SU-DHL-6 (cell line): Measurements from ENCODE around the gene IGF1.

ENCODE experiments used
- EZH2phosphoT487 ChIP-seq: fragments of 200-600 bp; sonication (generic), shearing (Covaris generic); conservative IDR thresholded peaks from 2 replicates; pipeline ENCODE4 v1.6.1; 2018; ENCODE audit warnings: mild to moderate bottlenecking, antibody characterized with exemption, low read length, moderate library complexity, mixed read lengths
- TF ChIP-seq, protein P1 (sequence below): fragments of 200-600 bp; sonication (generic); IDR thresholded peaks from one replicate; pipeline ENCODE4 v1.5.1; 2017; ENCODE audit warnings: antibody characterized with exemption, mild to moderate bottlenecking, low read length, moderate library complexity; ENCODE audit not compliant: insufficient read depth, poor library complexity, severe bottlenecking

DNA sequence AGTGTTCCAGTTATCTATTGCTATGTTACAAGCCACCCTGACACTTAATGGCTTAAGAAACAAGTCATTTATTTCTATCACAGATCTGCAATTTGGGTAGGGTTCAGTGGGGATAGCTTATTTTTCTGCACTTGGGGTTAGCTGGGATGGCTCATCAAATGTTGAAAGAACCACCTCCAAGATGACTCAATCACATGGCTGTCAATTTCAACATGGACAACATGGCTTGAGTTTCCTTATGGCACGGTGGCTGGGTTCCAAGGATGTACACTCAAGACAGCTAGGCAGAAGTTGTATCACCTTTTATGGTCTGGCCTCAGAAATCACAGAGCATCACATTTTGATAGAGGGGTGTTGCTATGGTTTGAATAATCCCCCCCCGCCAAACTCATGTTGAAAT, 24.5 kb upstream of the IGF1 start:
- TF ChIP-seq, protein P1, sequence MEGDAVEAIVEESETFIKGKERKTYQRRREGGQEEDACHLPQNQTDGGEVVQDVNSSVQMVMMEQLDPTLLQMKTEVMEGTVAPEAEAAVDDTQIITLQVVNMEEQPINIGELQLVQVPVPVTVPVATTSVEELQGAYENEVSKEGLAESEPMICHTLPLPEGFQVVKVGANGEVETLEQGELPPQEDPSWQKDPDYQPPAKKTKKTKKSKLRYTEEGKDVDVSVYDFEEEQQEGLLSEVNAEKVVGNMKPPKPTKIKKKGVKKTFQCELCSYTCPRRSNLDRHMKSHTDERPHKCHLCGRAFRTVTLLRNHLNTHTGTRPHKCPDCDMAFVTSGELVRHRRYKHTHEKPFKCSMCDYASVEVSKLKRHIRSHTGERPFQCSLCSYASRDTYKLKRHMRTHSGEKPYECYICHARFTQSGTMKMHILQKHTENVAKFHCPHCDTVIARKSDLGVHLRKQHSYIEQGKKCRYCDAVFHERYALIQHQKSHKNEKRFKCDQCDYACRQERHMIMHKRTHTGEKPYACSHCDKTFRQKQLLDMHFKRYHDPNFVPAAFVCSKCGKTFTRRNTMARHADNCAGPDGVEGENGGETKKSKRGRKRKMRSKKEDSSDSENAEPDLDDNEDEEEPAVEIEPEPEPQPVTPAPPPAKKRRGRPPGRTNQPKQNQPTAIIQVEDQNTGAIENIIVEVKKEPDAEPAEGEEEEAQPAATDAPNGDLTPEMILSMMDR, result no peak
- TF ChIP-seq EZH2phosphoT487, result no peak
